Activated CD4-positive, CD25-positive, alpha-beta regulatory T cell (primary cell): Measurements from ENCODE around the gene GPHN.
A peak's percentile ranks its signal among the peaks of the same experiment; 100 is the strongest.
"Not testable (repeated sequence)": the region's sequence is repeated elsewhere in the genome, so short reads cannot be mapped to it uniquely, and the experiment has no call there.

ENCODE experiments used
- DNase-seq, 4 experiments: peaks; one replicate each; lab custom pipeline; 2025; lab: John Stamatoyannopoulos, UW

GPHN gene

GRCh38 chr14:66502836-66503235, 5.1 kb upstream of the GPHN start:
- not testable (repeated sequence) for DNase-seq

- no peak for DNase-seq
Measured at GRCh38 chr14:66503532-66503931, 4.4 kb upstream of the GPHN start.

DNA sequence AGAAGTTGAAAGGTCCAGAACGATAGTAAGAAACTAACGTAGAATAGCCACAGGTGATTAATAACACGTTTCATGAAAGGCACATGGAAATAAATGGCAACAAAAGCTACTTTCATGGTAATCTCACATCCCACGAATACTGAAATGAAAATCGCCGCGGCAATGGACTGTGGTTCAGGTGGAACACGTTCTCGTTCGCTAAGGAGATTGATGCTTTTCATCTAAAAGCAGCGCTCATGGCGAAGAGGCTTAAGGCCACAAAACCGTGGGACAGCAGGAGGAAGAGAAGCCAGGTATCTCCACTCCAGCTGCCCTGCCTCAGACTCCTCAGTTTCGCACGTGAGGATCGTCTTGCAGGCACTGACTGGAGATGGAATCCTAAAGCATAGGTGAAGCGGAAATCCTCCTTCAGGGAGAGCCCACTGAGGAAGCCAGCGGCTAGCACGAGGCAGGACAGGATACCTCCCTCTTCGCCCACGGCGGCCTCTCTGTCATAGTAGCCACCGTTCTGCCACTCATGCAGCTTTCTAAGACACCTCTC, 696 bp upstream of the GPHN start:
- no peak for DNase-seq

- no peak for DNase-seq
Measured at GRCh38 chr14:66508547-66508845, 549 bp downstream of the GPHN start.

DNA sequence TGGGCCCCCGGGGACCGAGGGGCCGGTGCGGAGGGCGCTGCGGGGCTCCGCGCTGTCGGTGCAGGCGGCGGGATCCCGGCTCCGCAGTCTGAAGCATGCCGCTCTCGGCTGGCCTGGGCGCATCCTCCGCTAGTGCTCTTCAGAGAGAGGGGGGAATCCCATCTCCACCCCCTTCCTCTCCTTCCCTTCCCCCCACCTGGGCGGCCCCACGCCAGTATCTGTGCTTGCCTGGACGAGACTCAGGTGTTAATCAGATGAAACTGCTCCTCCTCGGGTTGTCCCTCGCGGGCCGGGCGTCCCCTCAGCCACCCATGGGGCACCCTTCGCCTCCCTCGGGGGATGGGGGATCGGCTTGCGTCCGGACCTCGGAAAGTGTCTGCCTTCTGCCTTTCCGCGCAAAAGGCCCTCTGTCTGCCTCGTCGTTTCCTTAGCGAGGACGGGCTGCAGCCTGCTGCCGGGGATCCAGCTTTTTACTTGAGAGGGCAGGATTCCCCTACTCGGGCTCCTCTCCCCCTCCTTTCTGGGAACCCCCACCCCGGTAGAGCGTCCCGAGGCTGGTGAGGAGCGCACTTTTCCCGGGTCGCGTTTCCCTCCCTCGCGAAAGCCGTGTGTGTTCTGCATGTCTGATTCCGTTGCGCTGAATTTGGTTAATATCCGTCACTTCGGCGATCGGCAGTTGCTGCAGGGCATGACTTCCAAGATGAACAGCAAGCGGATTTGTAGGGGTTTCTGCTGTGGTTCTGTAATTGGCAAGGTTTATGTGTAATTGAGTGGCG, 1.1 kb downstream of the GPHN start:
- peak in 3 of 4 experiments; percentile 7 to 22 (median 9) for DNase-seq

DNA sequence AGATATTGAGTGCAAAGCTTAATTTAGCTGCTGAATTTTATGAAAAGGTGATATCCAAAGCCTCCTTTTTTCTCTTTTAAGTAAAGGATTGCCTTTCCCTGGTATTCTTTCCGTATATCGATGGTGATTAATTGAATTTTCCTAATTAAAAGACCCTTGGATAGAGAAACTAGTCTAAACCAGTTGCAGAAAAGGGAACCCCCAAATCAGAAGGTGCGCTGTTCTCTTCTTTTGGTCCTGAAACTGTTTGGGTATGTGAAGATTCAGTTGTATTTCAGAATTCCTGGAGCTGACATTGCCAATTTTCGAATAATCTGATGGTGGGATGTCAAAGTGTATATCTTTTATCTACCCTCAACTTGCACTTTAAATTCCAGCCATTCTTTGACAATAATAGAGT, 1.9 kb downstream of the GPHN start:
- DNase-seq: no peak

DNA sequence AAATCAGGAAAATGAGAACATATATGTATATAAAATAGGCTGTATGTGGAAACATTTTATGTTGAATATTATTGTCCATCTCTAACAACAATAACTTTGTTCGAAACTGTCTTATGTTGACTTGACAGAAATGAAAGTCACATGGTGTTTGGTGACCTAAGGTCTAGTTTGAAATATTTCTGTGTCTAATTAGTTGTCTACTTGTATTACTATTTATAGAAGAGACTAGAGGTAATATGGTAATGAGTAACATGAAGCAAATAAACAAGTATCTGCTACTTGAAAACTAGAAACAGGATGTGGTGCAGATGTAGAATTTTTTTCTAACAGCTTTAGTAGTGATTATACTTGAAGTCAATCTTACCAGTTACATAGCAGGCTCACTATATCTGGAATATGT, 3.9 kb downstream of the GPHN start:
- no peak for DNase-seq

GRCh38 chr14:66514213-66514612, 6.3 kb downstream of the GPHN start:
- DNase-seq: no peak

- DNase-seq: no peak
Measured at GRCh38 chr14:66530526-66530925, 22.6 kb downstream of the GPHN start.

GRCh38 chr14:66539034-66539433, 31.1 kb downstream of the GPHN start:
- no peak for DNase-seq

- no peak for DNase-seq
Measured at GRCh38 chr14:66540038-66540437, 32.1 kb downstream of the GPHN start.

DNA sequence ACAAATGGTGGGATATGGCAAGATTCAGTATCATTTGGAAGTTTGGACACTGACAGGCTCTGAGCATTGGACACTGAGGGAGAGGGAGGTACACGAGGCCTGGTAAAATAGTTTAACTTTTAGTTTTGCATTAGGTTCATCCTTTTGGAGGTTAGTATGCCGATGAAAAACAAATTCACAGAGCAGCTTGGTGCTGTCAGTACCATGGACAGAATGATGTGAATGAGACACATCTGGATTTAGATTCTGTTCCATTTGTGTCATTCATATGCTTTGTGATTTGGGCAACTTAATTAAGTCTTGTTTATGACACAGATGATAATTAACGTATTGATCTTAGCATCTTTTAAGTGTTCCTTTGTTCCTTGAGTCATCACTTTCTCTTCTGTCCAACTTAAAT, 33.7 kb downstream of the GPHN start:
- DNase-seq: no peak

- DNase-seq: no peak
Measured at GRCh38 chr14:66543996-66544395, 36.0 kb downstream of the GPHN start.

DNA sequence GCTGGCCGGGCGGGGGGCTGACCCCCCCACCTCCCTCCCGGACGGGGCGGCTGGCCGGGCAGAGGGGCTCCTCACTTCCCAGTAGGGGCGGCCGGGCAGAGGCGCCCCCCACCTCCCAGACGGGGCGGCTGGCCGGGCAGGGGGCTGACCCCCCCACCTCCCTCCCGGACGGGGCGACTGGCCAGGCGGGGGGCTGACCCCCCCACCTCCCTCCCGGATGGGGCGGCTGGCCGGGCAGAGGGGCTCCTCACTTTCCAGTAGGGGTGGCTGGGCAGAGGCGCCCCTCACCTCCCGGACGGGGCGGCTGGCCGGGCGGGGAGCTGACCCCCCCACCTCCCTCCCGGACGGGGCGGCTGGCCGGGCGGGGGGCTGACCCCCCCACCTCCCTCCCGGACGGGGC, 37.2 kb downstream of the GPHN start:
- not testable (repeated sequence) for DNase-seq

GRCh38 chr14:66545751-66546150, 37.8 kb downstream of the GPHN start:
- DNase-seq: not testable (repeated sequence)

- DNase-seq: no peak
Measured at GRCh38 chr14:66563731-66564130, 55.8 kb downstream of the GPHN start.

- DNase-seq: no peak
Measured at GRCh38 chr14:66568220-66568619, 60.3 kb downstream of the GPHN start.

DNA sequence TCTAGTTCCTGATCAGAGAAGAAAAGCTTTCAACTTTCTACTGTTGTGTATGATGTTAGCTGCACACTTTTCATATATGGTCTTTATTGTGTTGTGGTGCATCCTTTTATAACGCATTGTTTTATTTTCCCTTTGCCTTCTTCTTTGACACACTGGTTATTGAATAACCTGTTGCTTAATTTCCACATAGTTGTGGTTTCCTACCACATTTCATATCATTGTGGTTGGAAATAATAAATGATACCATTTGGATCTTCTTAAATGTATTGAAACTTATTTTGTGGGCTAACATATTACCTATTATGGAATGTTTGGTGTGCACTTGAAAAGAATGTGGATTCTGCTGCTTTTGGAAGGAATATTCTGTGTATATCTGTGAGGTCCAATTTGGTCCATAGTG, 64.9 kb downstream of the GPHN start:
- DNase-seq: no peak

DNA sequence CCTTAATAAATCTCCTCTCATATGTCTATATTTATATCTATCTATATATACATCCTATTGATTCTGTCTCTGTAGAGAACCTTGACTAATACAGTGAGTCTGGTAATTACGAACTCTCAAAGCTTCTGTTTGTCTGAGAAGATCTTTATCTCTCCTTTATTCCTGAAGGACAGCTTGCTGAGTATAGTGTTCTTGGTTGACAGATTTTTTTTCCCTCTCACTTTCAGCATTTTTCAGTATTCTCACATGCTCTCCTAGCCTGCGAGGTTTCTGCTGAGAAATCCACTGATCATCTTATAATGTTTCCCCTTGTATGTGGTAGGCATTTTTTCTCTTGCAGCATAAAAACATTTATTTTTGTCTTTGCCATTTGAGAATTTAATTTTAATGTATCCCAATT, 67.1 kb downstream of the GPHN start:
- DNase-seq: no peak

DNA sequence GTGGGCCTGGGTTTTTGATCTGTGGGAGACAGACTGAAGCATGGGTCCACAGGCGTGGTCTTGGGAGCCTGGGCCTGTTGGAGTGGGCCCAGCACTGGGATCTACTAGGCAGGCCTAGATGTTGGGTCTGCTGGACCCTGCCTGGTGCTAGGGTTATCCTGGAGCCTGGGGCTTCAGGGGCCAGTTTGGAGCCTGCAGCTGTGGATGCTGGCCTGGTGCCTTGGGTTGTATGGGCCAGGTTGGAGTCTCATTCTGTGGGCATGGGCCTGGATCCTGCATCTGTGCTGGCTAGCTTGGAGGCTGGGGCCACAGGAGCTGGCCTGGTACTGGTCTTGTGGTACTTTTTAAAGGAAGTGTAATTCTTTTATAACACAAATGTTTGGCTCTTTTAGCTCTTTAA, 68.0 kb downstream of the GPHN start:
- DNase-seq: no peak

GRCh38 chr14:66587753-66588152, 79.8 kb downstream of the GPHN start:
- not testable (repeated sequence) for DNase-seq

DNA sequence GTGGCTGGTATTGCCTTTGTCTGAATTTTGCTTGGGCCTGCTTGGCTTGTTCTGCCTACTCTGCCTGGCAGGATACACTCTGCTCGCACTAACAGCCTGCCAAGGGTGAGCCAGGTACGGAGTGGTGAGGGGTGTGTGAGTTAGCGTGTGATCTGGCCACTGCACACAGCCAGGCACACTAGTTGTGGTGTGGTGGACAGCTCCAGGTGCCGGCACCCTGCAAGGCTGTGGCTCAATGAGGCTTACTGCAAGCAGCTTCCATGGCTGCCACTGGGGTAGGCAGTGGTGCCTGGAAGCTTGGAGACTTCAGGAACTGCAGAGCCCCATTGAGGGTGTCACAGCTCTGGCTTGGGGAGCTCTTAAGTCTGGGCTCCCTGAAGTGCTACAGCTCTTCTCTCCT, 87.4 kb downstream of the GPHN start:
- no peak for DNase-seq

GRCh38 chr14:66596241-66596985, 88.5 kb downstream of the GPHN start:
- no peak for DNase-seq
